HCT116 (cell line): ENCODE results near the gene APBA2.

Source experiments
- ELF1 ChIP-seq: IDR thresholded peaks from 2 replicates; pipeline ENCODE4 v1.6.1; 2012; ENCODE audit warnings: low read depth, borderline replicate concordance
- EZH2 ChIP-seq: fragments of 200-600 bp; sonication (generic); IDR thresholded peaks from 2 replicates; pipeline ENCODE4 v1.6.1; 2017; ENCODE audit warnings: antibody characterized with exemption, mixed run types
- EZH2phosphoT487 ChIP-seq: fragments of 200-600 bp; IDR thresholded peaks from 2 replicates; pipeline ENCODE4 v1.6.1; 2018; ENCODE audit warnings: antibody characterized with exemption, borderline replicate concordance
- FOSL1 ChIP-seq: IDR thresholded peaks from 2 replicates; pipeline ENCODE4 v1.6.1; 2012; ENCODE audit warnings: low read depth
- JUND ChIP-seq: IDR thresholded peaks from 2 replicates; pipeline ENCODE4 v1.6.1; 2012
- POLR2A ChIP-seq: IDR thresholded peaks from 2 replicates; pipeline ENCODE4 v1.7.0; 2011; ENCODE audit warnings: borderline replicate concordance; ENCODE audit not compliant: insufficient read depth, insufficient read length; ENCODE audit errors: extremely low read depth
- POLR2AphosphoS5 ChIP-seq: IDR thresholded peaks from 2 replicates; pipeline ENCODE4 v1.6.1; 2011; ENCODE audit warnings: mild to moderate bottlenecking, low read depth, low read length, moderate library complexity
- RAD21 ChIP-seq: IDR thresholded peaks from 2 replicates; pipeline ENCODE4 v1.6.1; 2012; ENCODE audit warnings: low read depth, mild to moderate bottlenecking
- SIN3A ChIP-seq: IDR thresholded peaks from 2 replicates; pipeline ENCODE4 v1.6.1; 2012; ENCODE audit warnings: low read depth
- TCF7L2 ChIP-seq: IDR thresholded peaks from 2 replicates; pipeline ENCODE4 v1.7.0; 2011; ENCODE audit warnings: borderline replicate concordance, inconsistent platforms; ENCODE audit not compliant: insufficient read depth, insufficient read length; ENCODE audit errors: extremely low read depth
- ZNF274 ChIP-seq: fragments of 200-500 bp; sonication (Bioruptor generic); IDR thresholded peaks from 2 replicates; pipeline ENCODE4 v1.6.1; 2014; ENCODE audit warnings: mild to moderate bottlenecking, low read depth, low read length, inconsistent platforms
- TF ChIP-seq, protein P1 (sequence below), 3 experiments: fragments of 200-600 bp in 1 of 3; sonication (generic) in 1 of 3; IDR thresholded peaks in 2 of 3; conservative IDR thresholded peaks in 1 of 3; 2 replicates each; pipeline ENCODE4 v1.5.1; 2012 to 2017; ENCODE audit warnings: low read depth in 2 of 3, low read length in 2 of 3, antibody characterized with exemption in 1 of 3, borderline replicate concordance in 1 of 3, control low read depth in 1 of 3, mild to moderate bottlenecking in 1 of 3, mixed read lengths in 1 of 3, mixed run types in 1 of 3, moderate library complexity in 1 of 3; ENCODE audit not compliant: insufficient read depth in 1 of 3
- TF ChIP-seq, protein P2 (sequence below): IDR thresholded peaks from 2 replicates; pipeline ENCODE4 v1.6.1; 2012; ENCODE audit warnings: low read depth

DNA sequence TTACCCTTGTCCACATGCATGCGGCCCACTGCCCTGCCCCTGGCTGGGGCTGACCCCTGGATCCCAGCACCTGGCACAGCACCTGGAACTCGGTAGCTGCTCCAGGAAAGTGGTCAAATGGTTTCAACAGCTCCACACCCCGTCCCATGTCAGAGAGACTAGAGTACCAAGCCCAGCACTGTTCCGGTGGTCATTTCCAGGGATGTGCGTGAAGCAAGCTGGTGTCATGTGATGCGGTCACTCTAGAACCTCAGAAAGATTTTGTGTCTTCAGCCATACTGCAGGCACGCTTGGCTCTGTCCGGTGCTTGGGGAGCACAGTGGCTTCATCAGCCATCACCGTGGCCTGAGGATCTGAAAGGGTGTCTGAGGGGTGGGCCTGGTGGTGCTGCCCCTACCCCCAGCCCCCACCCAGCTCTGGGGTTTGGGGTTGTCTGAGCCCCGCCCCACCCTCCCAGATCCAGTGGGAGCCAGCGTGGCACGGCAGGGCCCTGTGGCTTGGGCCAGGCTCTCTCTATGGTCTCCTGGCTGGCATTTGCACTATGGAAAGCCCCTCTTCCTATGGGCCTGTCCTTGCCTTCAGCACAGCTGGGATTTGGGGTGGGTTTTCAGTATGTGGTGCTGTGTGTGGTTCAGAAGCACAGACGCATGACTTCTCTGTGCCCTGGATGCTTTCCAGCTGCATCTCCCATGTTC, 15.3 kb downstream of the APBA2 start:
- TF ChIP-seq, protein P1, sequence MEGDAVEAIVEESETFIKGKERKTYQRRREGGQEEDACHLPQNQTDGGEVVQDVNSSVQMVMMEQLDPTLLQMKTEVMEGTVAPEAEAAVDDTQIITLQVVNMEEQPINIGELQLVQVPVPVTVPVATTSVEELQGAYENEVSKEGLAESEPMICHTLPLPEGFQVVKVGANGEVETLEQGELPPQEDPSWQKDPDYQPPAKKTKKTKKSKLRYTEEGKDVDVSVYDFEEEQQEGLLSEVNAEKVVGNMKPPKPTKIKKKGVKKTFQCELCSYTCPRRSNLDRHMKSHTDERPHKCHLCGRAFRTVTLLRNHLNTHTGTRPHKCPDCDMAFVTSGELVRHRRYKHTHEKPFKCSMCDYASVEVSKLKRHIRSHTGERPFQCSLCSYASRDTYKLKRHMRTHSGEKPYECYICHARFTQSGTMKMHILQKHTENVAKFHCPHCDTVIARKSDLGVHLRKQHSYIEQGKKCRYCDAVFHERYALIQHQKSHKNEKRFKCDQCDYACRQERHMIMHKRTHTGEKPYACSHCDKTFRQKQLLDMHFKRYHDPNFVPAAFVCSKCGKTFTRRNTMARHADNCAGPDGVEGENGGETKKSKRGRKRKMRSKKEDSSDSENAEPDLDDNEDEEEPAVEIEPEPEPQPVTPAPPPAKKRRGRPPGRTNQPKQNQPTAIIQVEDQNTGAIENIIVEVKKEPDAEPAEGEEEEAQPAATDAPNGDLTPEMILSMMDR (IDR thresholded peaks at IDR 0.05 in 2 of 3, conservative IDR thresholded peaks at IDR 0.05 in 1 of 3; ENCODE audit: borderline replicate concordance in 1 of 3, insufficient read depth in 1 of 3, low read depth in 2 of 3, low read length in 2 of 3), result no peak
- TF ChIP-seq SIN3A (no peak), ZNF274 (no peak), POLR2AphosphoS5 (no peak), TCF7L2 (no peak), POLR2A (no peak), ELF1 (no peak), EZH2 (no peak), FOSL1 (no peak), EZH2phosphoT487 (no peak), JUND (no peak), RAD21 (no peak)
- TF ChIP-seq, protein P2, sequence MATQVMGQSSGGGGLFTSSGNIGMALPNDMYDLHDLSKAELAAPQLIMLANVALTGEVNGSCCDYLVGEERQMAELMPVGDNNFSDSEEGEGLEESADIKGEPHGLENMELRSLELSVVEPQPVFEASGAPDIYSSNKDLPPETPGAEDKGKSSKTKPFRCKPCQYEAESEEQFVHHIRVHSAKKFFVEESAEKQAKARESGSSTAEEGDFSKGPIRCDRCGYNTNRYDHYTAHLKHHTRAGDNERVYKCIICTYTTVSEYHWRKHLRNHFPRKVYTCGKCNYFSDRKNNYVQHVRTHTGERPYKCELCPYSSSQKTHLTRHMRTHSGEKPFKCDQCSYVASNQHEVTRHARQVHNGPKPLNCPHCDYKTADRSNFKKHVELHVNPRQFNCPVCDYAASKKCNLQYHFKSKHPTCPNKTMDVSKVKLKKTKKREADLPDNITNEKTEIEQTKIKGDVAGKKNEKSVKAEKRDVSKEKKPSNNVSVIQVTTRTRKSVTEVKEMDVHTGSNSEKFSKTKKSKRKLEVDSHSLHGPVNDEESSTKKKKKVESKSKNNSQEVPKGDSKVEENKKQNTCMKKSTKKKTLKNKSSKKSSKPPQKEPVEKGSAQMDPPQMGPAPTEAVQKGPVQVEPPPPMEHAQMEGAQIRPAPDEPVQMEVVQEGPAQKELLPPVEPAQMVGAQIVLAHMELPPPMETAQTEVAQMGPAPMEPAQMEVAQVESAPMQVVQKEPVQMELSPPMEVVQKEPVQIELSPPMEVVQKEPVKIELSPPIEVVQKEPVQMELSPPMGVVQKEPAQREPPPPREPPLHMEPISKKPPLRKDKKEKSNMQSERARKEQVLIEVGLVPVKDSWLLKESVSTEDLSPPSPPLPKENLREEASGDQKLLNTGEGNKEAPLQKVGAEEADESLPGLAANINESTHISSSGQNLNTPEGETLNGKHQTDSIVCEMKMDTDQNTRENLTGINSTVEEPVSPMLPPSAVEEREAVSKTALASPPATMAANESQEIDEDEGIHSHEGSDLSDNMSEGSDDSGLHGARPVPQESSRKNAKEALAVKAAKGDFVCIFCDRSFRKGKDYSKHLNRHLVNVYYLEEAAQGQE, result no peak
